Measurements from ENCODE around the gene TMSB4X.

Gene TMSB4X

DNA sequence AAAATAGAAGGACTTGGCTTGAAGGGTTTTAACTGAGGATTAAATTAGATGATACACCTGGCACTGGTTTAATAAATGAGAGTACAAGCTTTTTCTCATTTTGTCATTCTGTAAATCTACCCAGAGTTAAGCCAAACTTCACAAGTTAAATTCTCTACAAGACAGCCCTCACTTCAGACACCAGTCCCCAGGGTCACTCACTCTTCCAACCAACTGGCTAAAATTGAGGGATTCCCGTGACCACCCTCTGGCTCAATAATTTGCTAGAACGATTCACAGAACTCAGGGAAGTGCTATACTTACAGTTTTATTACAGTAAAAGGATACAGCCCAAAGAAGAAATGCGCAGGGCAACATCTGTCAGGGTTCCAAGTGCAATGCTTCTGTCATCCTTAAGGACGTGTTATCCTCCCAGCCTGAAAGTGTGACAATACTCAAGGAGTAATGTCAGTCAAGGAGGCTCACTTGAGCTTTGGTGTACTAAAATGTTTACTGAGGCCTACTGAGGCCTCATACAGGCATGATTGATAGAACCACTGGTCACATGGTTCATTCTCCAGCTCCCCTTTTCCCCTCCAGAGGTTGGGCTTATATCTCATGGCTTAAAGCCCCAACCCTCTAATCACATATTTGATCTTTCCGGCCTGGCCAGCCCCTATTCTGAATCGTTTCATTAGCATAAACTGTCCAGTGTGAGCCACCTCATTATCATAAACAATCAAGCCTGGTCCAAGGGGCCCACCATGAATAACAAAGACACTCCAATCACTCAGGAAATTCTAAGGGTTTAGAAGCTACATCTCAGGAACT, 9.6 kb upstream of the TMSB4X start:
- no peak overlapping the region for H2AFZ ChIP-seq (ENCODE audit: low read depth, low read length)
- H3K9ac ChIP-seq (ENCODE audit: low read depth, low read length): no peak overlapping the region
- H4K20me1 ChIP-seq (ENCODE audit: insufficient read depth, low read length): no peaks in the 10 kb centered on the region
- peaks cover 14% of the 10 kb centered on the region for H3K79me2 ChIP-seq (ENCODE audit: insufficient read depth, low read length)
- DNase-seq (no peak), ATAC-seq (ENCODE audit: insufficient read depth, low read depth) (no peak)
- no peak overlapping the region for H3K4me2 ChIP-seq (ENCODE audit: insufficient read depth, low read length)
- H3K9me3 ChIP-seq (ENCODE audit: insufficient read depth, low read length, severe bottlenecking): no peaks in the 10 kb centered on the region
- H3K4me1 ChIP-seq (ENCODE audit: insufficient read depth, low read length): peaks cover 21% of the 10 kb centered on the region
- no peaks in the 10 kb centered on the region for H3K27me3 ChIP-seq (ENCODE audit: insufficient read depth, low read length, poor library complexity)
- no peaks in the 10 kb centered on the region for H3K36me3 ChIP-seq (ENCODE audit: insufficient read depth, low read length)
- H3K27ac ChIP-seq (ENCODE audit: low read length): no peak overlapping the region; the same call in 1 of the 2 replicates
- H3K4me3 ChIP-seq (ENCODE audit: low read depth in 1 of 2, low read length in 2 of 2): no peak overlapping the region
- TF ChIP-seq, protein P1, sequence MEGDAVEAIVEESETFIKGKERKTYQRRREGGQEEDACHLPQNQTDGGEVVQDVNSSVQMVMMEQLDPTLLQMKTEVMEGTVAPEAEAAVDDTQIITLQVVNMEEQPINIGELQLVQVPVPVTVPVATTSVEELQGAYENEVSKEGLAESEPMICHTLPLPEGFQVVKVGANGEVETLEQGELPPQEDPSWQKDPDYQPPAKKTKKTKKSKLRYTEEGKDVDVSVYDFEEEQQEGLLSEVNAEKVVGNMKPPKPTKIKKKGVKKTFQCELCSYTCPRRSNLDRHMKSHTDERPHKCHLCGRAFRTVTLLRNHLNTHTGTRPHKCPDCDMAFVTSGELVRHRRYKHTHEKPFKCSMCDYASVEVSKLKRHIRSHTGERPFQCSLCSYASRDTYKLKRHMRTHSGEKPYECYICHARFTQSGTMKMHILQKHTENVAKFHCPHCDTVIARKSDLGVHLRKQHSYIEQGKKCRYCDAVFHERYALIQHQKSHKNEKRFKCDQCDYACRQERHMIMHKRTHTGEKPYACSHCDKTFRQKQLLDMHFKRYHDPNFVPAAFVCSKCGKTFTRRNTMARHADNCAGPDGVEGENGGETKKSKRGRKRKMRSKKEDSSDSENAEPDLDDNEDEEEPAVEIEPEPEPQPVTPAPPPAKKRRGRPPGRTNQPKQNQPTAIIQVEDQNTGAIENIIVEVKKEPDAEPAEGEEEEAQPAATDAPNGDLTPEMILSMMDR (IDR thresholded peaks at IDR 0.05; ENCODE audit: borderline replicate concordance, extremely low read depth, low read length, poor library complexity, severe bottlenecking): no peak
- TF ChIP-seq EZH2 (IDR thresholded peaks at IDR 0.05; ENCODE audit: borderline replicate concordance, low read depth, low read length, severe bottlenecking): no peak

DNA sequence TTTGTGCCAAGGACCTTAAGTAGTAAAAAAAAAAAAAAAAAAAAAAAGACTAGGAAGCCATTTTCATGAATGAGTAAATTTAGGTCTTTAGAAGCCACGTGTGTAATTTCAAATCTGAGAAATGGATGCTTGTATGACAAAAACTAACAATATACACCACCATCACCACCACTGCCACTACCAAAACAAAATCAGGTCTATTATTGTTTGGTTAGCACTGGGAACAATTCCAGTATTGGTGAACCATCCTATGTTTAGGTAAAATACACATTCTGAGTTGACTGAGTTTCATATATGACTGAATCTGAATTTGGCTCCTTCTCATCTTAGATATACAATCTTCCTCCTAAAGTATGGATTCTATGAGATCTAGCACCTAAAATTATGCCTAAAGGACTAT, 8.8 kb upstream of the TMSB4X start:
- Histone ChIP-seq H3K4me3 (ENCODE audit: low read depth in 1 of 2, low read length in 2 of 2) (no peak overlapping the region), H2AFZ (ENCODE audit: low read depth, low read length) (no peak overlapping the region), H3K27me3 (ENCODE audit: insufficient read depth, low read length, poor library complexity) (no peaks in the 10 kb centered on the region), H3K9ac (ENCODE audit: low read depth, low read length) (no peak overlapping the region), H3K4me1 (ENCODE audit: insufficient read depth, low read length) (peaks cover 29% of the 10 kb centered on the region), H3K27ac (ENCODE audit: low read length) (no peak overlapping the region), H3K36me3 (ENCODE audit: insufficient read depth, low read length) (no peaks in the 10 kb centered on the region), H4K20me1 (ENCODE audit: insufficient read depth, low read length) (no peaks in the 10 kb centered on the region), H3K79me2 (ENCODE audit: insufficient read depth, low read length) (peaks cover 22% of the 10 kb centered on the region), H3K4me2 (ENCODE audit: insufficient read depth, low read length) (no peak overlapping the region), H3K9me3 (ENCODE audit: insufficient read depth, low read length, severe bottlenecking) (no peaks in the 10 kb centered on the region)
- DNase-seq (no peak), ATAC-seq (ENCODE audit: insufficient read depth, low read depth) (no peak)
- TF ChIP-seq, protein P1 (IDR thresholded peaks at IDR 0.05; ENCODE audit: borderline replicate concordance, extremely low read depth, low read length, poor library complexity, severe bottlenecking): no peak
- TF ChIP-seq EZH2 (IDR thresholded peaks at IDR 0.05; ENCODE audit: borderline replicate concordance, low read depth, low read length, severe bottlenecking): no peak

DNA sequence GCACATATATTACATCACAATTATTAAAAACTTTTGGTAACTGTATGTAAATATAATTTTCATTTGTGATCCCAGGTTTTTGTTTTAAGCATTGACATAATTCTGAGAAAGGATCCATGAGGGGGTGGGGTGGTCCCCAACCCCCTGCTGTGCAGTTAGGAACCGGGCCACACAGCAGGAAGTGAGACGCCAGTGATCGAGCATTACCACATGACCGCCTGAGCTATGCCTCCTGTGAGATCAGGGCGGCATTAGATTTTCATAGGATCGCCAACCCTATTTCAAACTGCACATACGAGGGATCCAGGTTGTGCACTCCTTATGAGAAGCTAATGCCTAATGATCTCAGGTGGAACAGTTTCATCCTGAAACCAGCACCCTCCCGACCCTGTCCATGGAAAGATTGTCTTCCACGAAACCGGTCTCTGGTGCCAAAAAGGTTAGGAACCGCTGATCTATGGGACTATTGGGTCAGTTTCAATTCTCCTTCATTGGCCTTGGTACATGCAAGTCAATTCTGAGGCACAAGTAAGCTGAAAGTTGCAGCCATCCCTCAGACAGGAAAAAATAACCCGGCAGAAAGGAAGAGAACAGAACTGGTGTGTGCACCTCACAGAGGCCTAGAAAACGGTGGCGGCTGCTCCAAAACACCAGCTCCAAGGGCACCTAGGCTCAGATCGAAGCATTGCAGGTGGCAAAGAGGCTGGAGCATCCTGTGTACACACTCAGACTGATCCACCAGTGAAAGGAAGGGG, 7.0 kb upstream of the TMSB4X start:
- Histone ChIP-seq H3K4me2 (ENCODE audit: insufficient read depth, low read length) (no peak overlapping the region), H3K27me3 (ENCODE audit: insufficient read depth, low read length, poor library complexity) (no peaks in the 10 kb centered on the region), H3K27ac (ENCODE audit: low read length) (peak overlapping the region; percentile 44), H4K20me1 (ENCODE audit: insufficient read depth, low read length) (no peaks in the 10 kb centered on the region), H3K4me1 (ENCODE audit: insufficient read depth, low read length) (peaks cover 36% of the 10 kb centered on the region), H3K9ac (ENCODE audit: low read depth, low read length) (no peak overlapping the region), H3K79me2 (ENCODE audit: insufficient read depth, low read length) (peaks cover 39% of the 10 kb centered on the region), H2AFZ (ENCODE audit: low read depth, low read length) (no peak overlapping the region), H3K36me3 (ENCODE audit: insufficient read depth, low read length) (no peaks in the 10 kb centered on the region; the same call in 1 of the 2 replicates), H3K4me3 (ENCODE audit: low read depth in 1 of 2, low read length in 2 of 2) (no peak overlapping the region), H3K9me3 (ENCODE audit: insufficient read depth, low read length, severe bottlenecking) (no peaks in the 10 kb centered on the region)
- no peak for DNase-seq
- TF ChIP-seq EZH2 (IDR thresholded peaks at IDR 0.05; ENCODE audit: borderline replicate concordance, low read depth, low read length, severe bottlenecking): no peak
- TF ChIP-seq, protein P1 (IDR thresholded peaks at IDR 0.05; ENCODE audit: borderline replicate concordance, extremely low read depth, low read length, poor library complexity, severe bottlenecking): no peak
- ATAC-seq (ENCODE audit: insufficient read depth, low read depth): no peak

All from DND-41 (cell line).